HepG2 (cell line): ENCODE measurements around the gene B9D2. TPM values are rescaled to one million over a fixed set of nuclear protein-coding genes. Genes with fewer than 3 reads are reported as not detected.

ENCODE experiments used
- ATF2 ChIP-seq: sonication (generic); formaldehyde crosslinking; IDR thresholded peaks from 2 replicates; pipeline ENCODE4 v1.4.0; 2020; ENCODE audit warnings: missing genetic modification reagents
- DMAP1 ChIP-seq: IDR thresholded peaks from 2 replicates; pipeline ENCODE4 v1.6.1; 2016
- ELF1 ChIP-seq: sonication (generic); formaldehyde crosslinking; IDR thresholded peaks from 2 replicates; pipeline ENCODE4 v1.4.0; 2020; ENCODE audit warnings: missing genetic modification reagents
- ETV6 ChIP-seq: sonication (generic); formaldehyde crosslinking; conservative IDR thresholded peaks from 2 replicates; pipeline ENCODE4 v1.4.0; 2020; ENCODE audit warnings: missing genetic modification reagents
- FOSL2 ChIP-seq: sonication (generic); formaldehyde crosslinking; IDR thresholded peaks from 2 replicates; pipeline ENCODE4 v1.4.0; 2020; ENCODE audit warnings: missing genetic modification reagents
- MIXL1 ChIP-seq: IDR thresholded peaks from 2 replicates; pipeline ENCODE4 v1.6.1; 2016
- NCOR1 ChIP-seq: fragments of 200-600 bp; sonication (generic); IDR thresholded peaks from 2 replicates; pipeline ENCODE4 v1.7.0; 2017; ENCODE audit warnings: antibody characterized with exemption, low read length, borderline replicate concordance
- NONO ChIP-seq, 2 experiments: fragments of 450-650 bp in 1 of 2; sonication (generic) in 1 of 2; formaldehyde crosslinking in 1 of 2; IDR thresholded peaks in 1 of 2; conservative IDR thresholded peaks in 1 of 2; 2 replicates each; pipeline versions ENCODE4 v1.6.1 to v1.8.0; 2017 to 2022; ENCODE audit warnings: mild to moderate bottlenecking in 1 of 2, missing genetic modification reagents in 1 of 2, moderate library complexity in 1 of 2
- NR2F6 ChIP-seq, 2 experiments: IDR thresholded peaks; 2 replicates each; pipeline ENCODE4 v1.6.1; 2016; ENCODE audit warnings: antibody characterized with exemption in 1 of 2, mild to moderate bottlenecking in 1 of 2
- PITX1 ChIP-seq: sonication (generic); formaldehyde crosslinking; IDR thresholded peaks from 2 replicates; pipeline ENCODE4 v1.5.1; 2020; ENCODE audit warnings: mild to moderate bottlenecking, missing genetic modification reagents
- PREB ChIP-seq: sonication (generic); formaldehyde crosslinking; IDR thresholded peaks from 2 replicates; pipeline ENCODE4 v1.4.0; 2020; ENCODE audit warnings: missing genetic modification reagents
- YEATS2 ChIP-seq: sonication (generic); formaldehyde crosslinking; IDR thresholded peaks from 2 replicates; pipeline ENCODE4 v1.4.0; 2020; ENCODE audit warnings: missing genetic modification reagents, borderline replicate concordance
- ZFP90 ChIP-seq: sonication (generic); formaldehyde crosslinking; IDR thresholded peaks from 2 replicates; pipeline ENCODE4 v1.8.0; 2022; ENCODE audit warnings: missing genetic modification reagents, mild to moderate bottlenecking, inconsistent platforms, borderline replicate concordance
- ZHX1 ChIP-seq: sonication (generic); formaldehyde crosslinking; IDR thresholded peaks from 2 replicates; pipeline ENCODE4 v1.8.1; 2022; ENCODE audit warnings: low read depth, mild to moderate bottlenecking, missing genetic modification reagents
- ZNF263 ChIP-seq: sonication (generic); formaldehyde crosslinking; IDR thresholded peaks from 2 replicates; pipeline ENCODE4 v1.4.0; 2020; ENCODE audit warnings: missing genetic modification reagents
- ZNF598 ChIP-seq: sonication (generic); formaldehyde crosslinking; IDR thresholded peaks from 2 replicates; pipeline ENCODE4 v1.5.1; 2020; ENCODE audit warnings: mild to moderate bottlenecking, missing genetic modification reagents, borderline replicate concordance
- ZNF678 ChIP-seq: sonication (generic); formaldehyde crosslinking; IDR thresholded peaks from 2 replicates; pipeline ENCODE4 v1.4.0; 2020; ENCODE audit warnings: mild to moderate bottlenecking, missing genetic modification reagents
- ZNF687 ChIP-seq: sonication (generic); formaldehyde crosslinking; IDR thresholded peaks from 2 replicates; pipeline ENCODE4 v1.5.1; 2020; ENCODE audit warnings: mild to moderate bottlenecking, missing genetic modification reagents, moderate library complexity
- ZNF775 ChIP-seq: sonication (generic); formaldehyde crosslinking; IDR thresholded peaks from 2 replicates; pipeline ENCODE4 v1.4.0; 2020; ENCODE audit warnings: missing genetic modification reagents, mild to moderate bottlenecking, moderate library complexity, borderline replicate concordance
- polyA plus RNA-seq, 8 experiments: library from polyadenylated mRNA; depleted of rRNA in 3 of 8; stranded (reverse) in 7 of 8; unstranded in 1 of 8; fragments of >200 nt; fragmentation: Illumina TruSeq in 4 of 8; extraction: Trizol in 4 of 8; gene quantifications; 2 replicates each; pipeline versions ENCODE4 v1.2.1 to v1.2.3, GENCODE V29; 2011 to 2016; ENCODE audit warnings: low read depth in 4 of 8, missing spikeins in 1 of 8, mixed read lengths in 1 of 8; ENCODE audit not compliant: insufficient read depth in 1 of 8
- total RNA-seq, 5 experiments: library from RNA; depleted of rRNA; stranded (reverse); fragments of >200 nt; fragmentation: Illumina TruSeq; extraction: Trizol; gene quantifications; 2 replicates each; pipeline ENCODE4 v1.2.3, GENCODE V29; 2016; ENCODE audit warnings: low read depth in 1 of 5

B9D2 gene
- total and polyA plus RNA-seq, 2 of the 13 experiments (the other 11 are each of a cell fraction or from before 2014, with no cell fraction given): 3.1 to 4.4 TPM

GRCh38 chr19:41321600-41322270 lies 42.2 kb downstream of the B9D2 start (continued):
- TF ChIP-seq ATF2 (CRISPR knock-in tag) (peak; percentile 75; the same call in 1 of the 2 replicates), MIXL1 (CRISPR knock-in tag) (no peak), NCOR1 (peak; percentile 52; the same call in 1 of the 2 replicates), NONO (IDR thresholded peaks at IDR 0.05) (no peak), NONO (CRISPR knock-in tag; conservative IDR thresholded peaks at IDR 0.05) (0 out of 2 replicates have a peak, but pooled peaks have one; percentile 16), ZNF678 (CRISPR knock-in tag) (no peak), NR2F6 (IDR thresholded peaks at IDR 0.05) (peak; percentile 96), NR2F6 (CRISPR knock-in tag; IDR thresholded peaks at IDR 0.05) (peak; percentile 95), ZHX1 (CRISPR knock-in tag) (0 out of 2 replicates have a peak, but pooled peaks have one; percentile 27), FOSL2 (CRISPR knock-in tag) (peak; percentile 55; the same call in 1 of the 2 replicates), ZNF598 (CRISPR knock-in tag) (0 out of 2 replicates have a peak, but pooled peaks have one; percentile 55), ZFP90 (0 out of 2 replicates have a peak, but pooled peaks have one; percentile 27), ELF1 (CRISPR knock-in tag) (peak; percentile 17; the same call in 1 of the 2 replicates), DMAP1 (CRISPR knock-in tag) (peak; percentile 23; the same call in 1 of the 2 replicates), ETV6 (CRISPR knock-in tag) (no peak), ZNF687 (CRISPR knock-in tag) (peak; percentile 74), YEATS2 (CRISPR knock-in tag) (peak; percentile 18; the same call in 1 of the 2 replicates), PREB (CRISPR knock-in tag) (no peak), ZNF263 (CRISPR knock-in tag) (0 out of 2 replicates have a peak, but pooled peaks have one; percentile 10), PITX1 (peak; percentile 77), ZNF775 (no peak)
